ENCODE results near the gene NXPE3. TPM values are rescaled to one million over a fixed set of nuclear protein-coding genes. Genes with fewer than 3 reads are reported as not detected.
"Not testable (repeated sequence)": the region's sequence is repeated elsewhere in the genome, so short reads cannot be mapped to it uniquely, and the experiment has no call there.

Gene NXPE3
- total and polyA plus RNA-seq, 2 of the 8 experiments (the other 6 are each of a cell fraction or from before 2014, with no cell fraction given) = 10.9 to 22.7 TPM

DNA sequence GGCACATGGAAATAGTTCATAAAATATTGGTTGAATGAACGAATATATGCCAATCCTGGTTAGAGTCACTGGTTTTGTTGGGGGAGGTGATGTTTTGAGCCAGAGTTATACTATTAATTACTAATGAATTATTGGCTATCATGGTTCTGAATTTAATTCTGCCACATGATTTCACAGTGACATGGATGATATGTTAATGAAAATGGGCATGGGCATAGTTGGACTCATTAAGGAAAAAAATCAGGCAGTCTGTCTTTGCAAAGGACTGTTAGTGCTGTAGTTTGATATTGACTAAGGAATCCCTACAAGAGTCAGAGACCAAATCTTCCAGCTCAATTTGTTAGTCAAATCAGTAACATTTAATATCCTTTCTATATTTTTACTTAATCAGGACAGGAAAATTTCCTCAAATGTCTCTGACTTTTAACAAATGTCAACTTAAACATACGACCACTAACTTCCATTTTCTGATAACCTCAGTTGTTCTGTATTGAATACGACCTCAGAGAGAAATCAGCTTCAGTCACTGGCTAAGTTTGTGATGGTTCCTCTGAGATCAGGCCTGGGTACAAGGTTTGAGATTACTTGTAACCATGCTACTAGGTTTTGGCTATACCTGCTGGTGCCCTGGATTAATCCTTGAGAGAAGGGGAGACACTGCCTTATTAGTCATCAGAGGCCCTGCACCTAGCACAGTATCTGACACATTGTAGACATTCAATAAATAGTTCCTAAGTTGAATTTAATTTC, 83.6 kb downstream of the NXPE3 start (continued):
- TF ChIP-seq SIRT6 (IDR thresholded peaks at IDR 0.05; ENCODE audit: low read length) (no peak), SP4 (IDR thresholded peaks at IDR 0.05; ENCODE audit: low read length) (no peak), BACH1 (IDR thresholded peaks at IDR 0.05; ENCODE audit: low read length) (no peak), SIX5 (IDR thresholded peaks at IDR 0.05; ENCODE audit: low read depth, low read length) (no peak), BCL11A (IDR thresholded peaks at IDR 0.05; ENCODE audit: low read depth in 2 of 2, low read length in 2 of 2) (no peak)

DNA sequence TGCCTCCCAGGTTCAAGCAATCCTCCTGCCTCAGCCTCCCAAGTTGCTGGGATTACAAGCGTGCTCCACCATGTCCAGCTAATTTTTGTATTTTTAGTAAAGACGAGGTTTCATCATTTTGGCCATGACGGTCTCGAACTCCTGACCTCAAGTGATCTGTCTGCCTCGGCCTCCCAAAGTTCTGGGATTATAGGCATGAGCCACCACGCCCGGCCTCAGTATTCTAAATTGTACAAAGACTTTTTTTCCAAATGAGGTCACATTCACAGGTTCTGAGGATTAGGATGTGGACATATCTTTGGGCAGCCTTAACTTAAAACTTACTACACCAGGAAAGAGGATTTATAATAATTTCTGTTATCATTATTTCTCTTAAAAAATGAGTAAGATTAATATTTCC, 85.9 kb downstream of the NXPE3 start:
- H3K9ac ChIP-seq (replicated peaks in 1 of 4; ENCODE audit: extremely low read depth in 1 of 4, low read depth in 3 of 4, low read length in 3 of 4); H4K5ac ChIP-seq (ENCODE audit: insufficient read length, low read depth, low read length); H3K4ac ChIP-seq (replicated peaks; ENCODE audit: insufficient read length, low read depth, low read length); FAIRE-seq; H3K27ac ChIP-seq (ENCODE audit: low read depth, low read length); H2BK120ac ChIP-seq (replicated peaks; ENCODE audit: low read depth, low read length); H4K91ac ChIP-seq (replicated peaks; ENCODE audit: insufficient read length, low read length); H3K23ac ChIP-seq (ENCODE audit: insufficient read length); H2BK12ac ChIP-seq (ENCODE audit: low read depth, low read length); H3K18ac ChIP-seq (ENCODE audit: extremely low read depth, low read length); H2BK20ac ChIP-seq (ENCODE audit: low read length); H3K4me3 ChIP-seq (ENCODE audit: extremely low read depth in 1 of 4, insufficient read depth in 2 of 4, low read depth in 3 of 4, low read length in 4 of 4); DNase-seq (ENCODE audit: low read depth in 1 of 2, low spot score in 2 of 2); H4K8ac ChIP-seq (ENCODE audit: extremely low read depth, insufficient read depth, low read length); H2BK5ac ChIP-seq (ENCODE audit: low read depth, low read length); H3K27me3 ChIP-seq (replicated peaks in 1 of 4; ENCODE audit: control insufficient read depth in 3 of 4, extremely low read depth in 1 of 4, insufficient read depth in 3 of 4, low read length in 3 of 4); H2AFZ ChIP-seq (ENCODE audit: low read length); H3K23me2 ChIP-seq (ENCODE audit: low read depth, low read length); H3K9me3 ChIP-seq (ENCODE audit: insufficient read depth in 2 of 2, low read depth in 1 of 2, low read length in 1 of 2); H3K79me1 ChIP-seq (ENCODE audit: low read depth, low read length); H3K4me1 ChIP-seq (replicated peaks in 1 of 4; ENCODE audit: control insufficient read depth in 3 of 4, insufficient read depth in 4 of 4, low read length in 3 of 4); H2BK15ac ChIP-seq (ENCODE audit: low read length); H4K20me1 ChIP-seq (replicated peaks in 1 of 2; ENCODE audit: control insufficient read depth in 1 of 2, insufficient read depth in 2 of 2, low read length in 2 of 2); H2AK5ac ChIP-seq (ENCODE audit: low read depth, low read length); H3K79me2 ChIP-seq (ENCODE audit: control insufficient read depth in 1 of 2, insufficient read depth in 2 of 2, low read length in 2 of 2); H3K56ac ChIP-seq (replicated peaks; ENCODE audit: insufficient read length, low read depth, low read length); H3K14ac ChIP-seq (ENCODE audit: insufficient read length); H3K4me2 ChIP-seq (ENCODE audit: insufficient read depth in 1 of 2, low read depth in 2 of 2, low read length in 2 of 2): not testable (repeated sequence)
- CTCF ChIA-PET (ENCODE audit: partially characterized antibody) = interaction anchor here (0.7 to 2.6 kb wide), 8 partner anchors 17 to 364 kb away, joined by 3 to 13 read pairs (median 3); no protein-coding TSS in a partner anchor
- WGBS, 2 experiments (ENCODE audit: extremely low coverage in 1 of 2, insufficient coverage in 1 of 2, insufficient read length in 1 of 2, insufficient replicate concordance in 2 of 2, low coverage in 1 of 2, low lambda C conversion rate in 2 of 2, missing lambda C conversion rate in 1 of 2) = 85% methylated on average over 7 of the region's 7 CpGs; no CpG with 5 or more reads in 1 of the 2 experiments
- peaks cover 0 to 16% (median 7%) of the 10 kb centered on the region in 4 experiments; a peak in 4 of 8 replicates for H3K36me3 ChIP-seq (ENCODE audit: control insufficient read depth in 2 of 4, insufficient read depth in 4 of 4, low read length in 3 of 4)
- POLR2A ChIA-PET (ENCODE audit: partially characterized antibody) = interaction anchor here (1.4 to 2.9 kb wide), 2 partner anchors 16 kb away, joined by 7 to 13 read pairs; partner anchors contain the start of gene NFKBIZ
